ENCODE results near the gene DDX10.
"Not testable (repeated sequence)": the region's sequence is repeated elsewhere in the genome, so short reads cannot be mapped to it uniquely, and the experiment has no call there.

Gene DDX10

GRCh38 chr11:108664730-108665525 lies at the start of gene DDX10:
Gene DDX10 (plus strand): TSS chr11:108665069. CDS start chr11:108665154, 85 bp downstream.
- peak; percentile 99 for DNase-seq (ENCODE audit: low spot score)

GRCh38 chr11:108616549-108616948 lies 48.3 kb upstream of the DDX10 start:
- DNase-seq (ENCODE audit: low spot score), result no peak

- no peak for DNase-seq (ENCODE audit: low spot score)
Observed at GRCh38 chr11:108617055-108617454, 47.8 kb upstream of the DDX10 start.

- DNase-seq (ENCODE audit: low spot score), result no peak
Observed at GRCh38 chr11:108618529-108618928, 46.3 kb upstream of the DDX10 start.

GRCh38 chr11:108620958-108621772 lies 43.7 kb upstream of the DDX10 start:
- DNase-seq (ENCODE audit: low spot score), result no peak

- DNase-seq (ENCODE audit: low spot score), result no peak
Observed at GRCh38 chr11:108622341-108622740, 42.5 kb upstream of the DDX10 start.

- no peak for DNase-seq (ENCODE audit: low spot score)
Observed at GRCh38 chr11:108624196-108624925, 40.5 kb upstream of the DDX10 start.

- no peak for DNase-seq (ENCODE audit: low spot score)
Observed at GRCh38 chr11:108628326-108628725, 36.5 kb upstream of the DDX10 start.

GRCh38 chr11:108628812-108629211 lies 36.1 kb upstream of the DDX10 start:
- DNase-seq (ENCODE audit: low spot score), result no peak

- DNase-seq (ENCODE audit: low spot score), result no peak
Observed at GRCh38 chr11:108629274-108629673, 35.6 kb upstream of the DDX10 start.

GRCh38 chr11:108632041-108632704 lies 32.7 kb upstream of the DDX10 start:
- no peak for DNase-seq (ENCODE audit: low spot score)

- no peak for DNase-seq (ENCODE audit: low spot score)
Observed at GRCh38 chr11:108635106-108635505, 29.8 kb upstream of the DDX10 start.

- no peak for DNase-seq (ENCODE audit: low spot score)
Observed at GRCh38 chr11:108636222-108636621, 28.6 kb upstream of the DDX10 start.

GRCh38 chr11:108639146-108639545 lies 25.7 kb upstream of the DDX10 start:
- no peak for DNase-seq (ENCODE audit: low spot score)

- not testable (repeated sequence) for DNase-seq (ENCODE audit: low spot score)
Observed at GRCh38 chr11:108641752-108642151, 23.1 kb upstream of the DDX10 start.

GRCh38 chr11:108643974-108644373 lies 20.9 kb upstream of the DDX10 start:
- no peak for DNase-seq (ENCODE audit: low spot score)

GRCh38 chr11:108645970-108646369 lies 18.9 kb upstream of the DDX10 start:
- DNase-seq (ENCODE audit: low spot score), result no peak

- no peak for DNase-seq (ENCODE audit: low spot score)
Observed at GRCh38 chr11:108647387-108647700, 17.5 kb upstream of the DDX10 start.

- peak; percentile 85 for DNase-seq (ENCODE audit: low spot score)
Observed at GRCh38 chr11:108647701-108648527, 17.0 kb upstream of the DDX10 start.

GRCh38 chr11:108648528-108648885 lies 16.4 kb upstream of the DDX10 start:
- no peak for DNase-seq (ENCODE audit: low spot score)

GRCh38 chr11:108654100-108654499 lies 10.8 kb upstream of the DDX10 start:
- DNase-seq (ENCODE audit: low spot score), result not testable (repeated sequence)

All from Ammon's horn (tissue), 1 donor.